Stimulated activated CD4-positive, alpha-beta T cell treated with anti-CD3 and anti-CD28 coated beads, Interleukin-15, amount 100 ng/mL, for 1 hour (primary cell): ENCODE results near the gene ZFYVE21.

ENCODE experiments used
- DNase-seq, 2 donors: peaks; one replicate each; pipeline ENCODE4 v3.0.0-alpha.2; 2020; ENCODE audit warnings: low read depth in 1 of 2, low spot score in 1 of 2

Gene ZFYVE21

GRCh38 chr14:103736546-103737431 lies 21.2 kb downstream of the ZFYVE21 start:
- no peak for DNase-seq

GRCh38 chr14:103737432-103738045 lies 21.9 kb downstream of the ZFYVE21 start:
- no peak for DNase-seq

GRCh38 chr14:103738166-103738565 lies 22.6 kb downstream of the ZFYVE21 start:
- DNase-seq = no peak

GRCh38 chr14:103738701-103739451 lies 23.3 kb downstream of the ZFYVE21 start:
- DNase-seq = no peak

- no peak for DNase-seq
Observed at GRCh38 chr14:103739466-103739792, 23.8 kb downstream of the ZFYVE21 start.

- DNase-seq = no peak
Observed at GRCh38 chr14:103739793-103740501, 24.3 kb downstream of the ZFYVE21 start.

- no peak for DNase-seq
Observed at GRCh38 chr14:103740991-103741689, 25.5 kb downstream of the ZFYVE21 start.

- DNase-seq = no peak
Observed at GRCh38 chr14:103741876-103742275, 26.3 kb downstream of the ZFYVE21 start.

GRCh38 chr14:103742499-103743255 lies 27.1 kb downstream of the ZFYVE21 start:
- no peak for DNase-seq

GRCh38 chr14:103743691-103744090 lies 28.1 kb downstream of the ZFYVE21 start:
- no peak for DNase-seq

- no peak for DNase-seq
Observed at GRCh38 chr14:103744621-103745395, 29.2 kb downstream of the ZFYVE21 start.

- DNase-seq = no peak
Observed at GRCh38 chr14:103745424-103745823, 29.8 kb downstream of the ZFYVE21 start.

- DNase-seq = no peak
Observed at GRCh38 chr14:103746701-103747100, 31.1 kb downstream of the ZFYVE21 start.

GRCh38 chr14:103748534-103748857 lies 32.9 kb downstream of the ZFYVE21 start:
- DNase-seq = peak in 1 of 2 donors; percentile 24

- no peak for DNase-seq
Observed at GRCh38 chr14:103749452-103749851, 33.8 kb downstream of the ZFYVE21 start.

GRCh38 chr14:103749860-103750259 lies 34.2 kb downstream of the ZFYVE21 start:
- DNase-seq = no peak

GRCh38 chr14:103753774-103754173 lies 38.2 kb downstream of the ZFYVE21 start:
- DNase-seq = no peak

- DNase-seq = no peak
Observed at GRCh38 chr14:103755060-103755459, 39.5 kb downstream of the ZFYVE21 start.

GRCh38 chr14:103758059-103758776 lies 42.6 kb downstream of the ZFYVE21 start:
- DNase-seq = no peak
